ENCODE results near the gene DNMBP. TPM values are rescaled to one million over a fixed set of nuclear protein-coding genes. Genes with fewer than 3 reads are reported as not detected.
A peak's percentile ranks its signal among the peaks of the same experiment; 100 is the strongest.

DNMBP gene
- total RNA-seq, 1 donor from 2014 or later = 7.7 TPM

DNA sequence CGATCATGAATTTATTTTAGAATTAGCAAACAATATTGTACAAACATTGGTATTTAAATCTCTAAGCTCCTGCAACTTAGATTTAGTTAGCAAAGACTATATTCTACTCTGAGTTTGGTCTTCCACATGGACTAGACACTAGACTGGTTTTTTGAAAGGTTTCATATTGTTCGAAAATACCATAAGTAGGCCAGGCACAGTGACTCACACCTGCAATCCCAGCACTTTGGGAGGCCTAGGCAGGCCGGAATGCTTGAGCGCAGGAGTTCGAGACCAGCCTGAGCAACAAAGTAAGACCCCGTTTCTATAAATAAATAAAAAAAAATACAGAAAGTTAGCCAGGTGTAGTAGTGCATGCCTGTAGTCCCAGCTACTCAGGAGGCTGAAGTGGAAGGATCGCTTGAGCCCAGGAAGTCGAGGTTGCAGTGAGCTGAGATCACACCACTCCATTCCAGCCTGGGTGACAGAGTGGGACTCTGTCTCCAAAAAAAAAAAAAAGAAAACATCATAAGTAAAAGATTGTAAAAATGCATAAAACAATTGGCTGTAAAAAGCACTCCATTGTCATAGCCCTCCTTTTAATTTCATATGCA, 154.2 kb downstream of the DNMBP start:
- no peak overlapping the region for H3K27ac ChIP-seq (replicated peaks)
- no peak overlapping the region for H3K4me3 ChIP-seq
- DNase-seq = no peak
- intact Hi-C loops (cut with micrococcal nuclease) = loop anchor here (10.0 kb wide), 1 partner anchor 159 kb away; no protein-coding TSS in a partner anchor
- no peaks in the 10 kb centered on the region for H3K4me1 ChIP-seq
- H3K27me3 ChIP-seq (ENCODE audit: low read depth) = no peaks in the 10 kb centered on the region
- TF ChIP-seq, protein P1, sequence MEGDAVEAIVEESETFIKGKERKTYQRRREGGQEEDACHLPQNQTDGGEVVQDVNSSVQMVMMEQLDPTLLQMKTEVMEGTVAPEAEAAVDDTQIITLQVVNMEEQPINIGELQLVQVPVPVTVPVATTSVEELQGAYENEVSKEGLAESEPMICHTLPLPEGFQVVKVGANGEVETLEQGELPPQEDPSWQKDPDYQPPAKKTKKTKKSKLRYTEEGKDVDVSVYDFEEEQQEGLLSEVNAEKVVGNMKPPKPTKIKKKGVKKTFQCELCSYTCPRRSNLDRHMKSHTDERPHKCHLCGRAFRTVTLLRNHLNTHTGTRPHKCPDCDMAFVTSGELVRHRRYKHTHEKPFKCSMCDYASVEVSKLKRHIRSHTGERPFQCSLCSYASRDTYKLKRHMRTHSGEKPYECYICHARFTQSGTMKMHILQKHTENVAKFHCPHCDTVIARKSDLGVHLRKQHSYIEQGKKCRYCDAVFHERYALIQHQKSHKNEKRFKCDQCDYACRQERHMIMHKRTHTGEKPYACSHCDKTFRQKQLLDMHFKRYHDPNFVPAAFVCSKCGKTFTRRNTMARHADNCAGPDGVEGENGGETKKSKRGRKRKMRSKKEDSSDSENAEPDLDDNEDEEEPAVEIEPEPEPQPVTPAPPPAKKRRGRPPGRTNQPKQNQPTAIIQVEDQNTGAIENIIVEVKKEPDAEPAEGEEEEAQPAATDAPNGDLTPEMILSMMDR (IDR thresholded peaks at IDR 0.05; ENCODE audit: borderline replicate concordance) = no peak
- H3K36me3 ChIP-seq = no peaks in the 10 kb centered on the region
- peaks cover 8% of the 10 kb centered on the region for H3K9me3 ChIP-seq (replicated peaks)

DNA sequence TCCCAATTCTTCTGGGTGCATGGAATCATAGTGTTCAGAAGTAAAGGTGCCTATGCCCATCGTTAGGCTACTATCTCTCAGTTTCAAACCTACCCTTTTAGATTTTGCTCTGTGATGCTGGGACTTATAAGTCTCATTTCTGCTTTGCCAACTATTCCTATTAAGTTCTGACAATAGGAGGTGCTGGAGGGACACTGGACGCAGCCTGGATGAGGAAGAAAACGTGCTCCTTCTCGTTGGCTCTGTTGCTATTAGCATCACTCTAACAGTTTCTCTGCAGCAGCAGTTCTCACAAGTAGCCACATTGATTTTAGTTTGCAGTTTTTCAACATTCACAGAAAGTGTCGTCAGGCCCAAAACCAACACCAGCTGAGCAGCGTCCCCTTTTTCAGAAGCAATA, 154.9 kb downstream of the DNMBP start:
- intact Hi-C loops (cut with micrococcal nuclease) = loop anchor here (10.0 kb wide), 1 partner anchor 160 kb away; no protein-coding TSS in a partner anchor
- no peaks in the 10 kb centered on the region for H3K36me3 ChIP-seq
- H3K9me3 ChIP-seq (replicated peaks) = peaks cover 8% of the 10 kb centered on the region
- TF ChIP-seq, protein P1 (IDR thresholded peaks at IDR 0.05; ENCODE audit: borderline replicate concordance) = peak; percentile 62
- no peak overlapping the region for H3K4me3 ChIP-seq
- no peak for DNase-seq
- H3K27ac ChIP-seq (replicated peaks) = no peak overlapping the region
- H3K27me3 ChIP-seq (ENCODE audit: low read depth) = no peaks in the 10 kb centered on the region
- H3K4me1 ChIP-seq = no peaks in the 10 kb centered on the region

DNA sequence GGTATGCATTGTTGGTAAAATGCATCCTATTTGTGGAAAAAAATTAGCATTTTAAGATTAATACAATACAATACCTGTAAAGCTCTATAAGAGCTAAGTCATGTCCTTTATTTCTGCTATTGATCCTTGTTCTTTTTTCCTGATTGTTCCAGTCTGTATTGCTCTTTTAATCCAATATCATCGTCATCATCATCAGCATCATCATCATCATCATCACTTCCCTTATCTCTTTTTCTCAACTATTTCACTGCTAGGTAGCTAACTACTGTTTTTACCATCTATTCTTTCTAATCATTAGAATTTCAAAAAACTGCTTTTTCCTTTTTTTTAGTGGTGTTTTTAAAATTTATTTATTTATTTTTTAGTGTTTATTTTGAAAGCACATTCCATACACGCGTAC, 156.1 kb downstream of the DNMBP start:
- intact Hi-C loops (cut with micrococcal nuclease) = loop anchor here (10.0 kb wide), 1 partner anchor 161 kb away; no protein-coding TSS in a partner anchor
- Histone ChIP-seq H3K9me3 (replicated peaks) (peaks cover 8% of the 10 kb centered on the region), H3K4me1 (no peaks in the 10 kb centered on the region), H3K27me3 (ENCODE audit: low read depth) (no peaks in the 10 kb centered on the region), H3K36me3 (no peaks in the 10 kb centered on the region), H3K4me3 (no peak overlapping the region), H3K27ac (replicated peaks) (no peak overlapping the region)
- TF ChIP-seq, protein P1 (IDR thresholded peaks at IDR 0.05; ENCODE audit: borderline replicate concordance) = no peak
- DNase-seq = no peak

DNA sequence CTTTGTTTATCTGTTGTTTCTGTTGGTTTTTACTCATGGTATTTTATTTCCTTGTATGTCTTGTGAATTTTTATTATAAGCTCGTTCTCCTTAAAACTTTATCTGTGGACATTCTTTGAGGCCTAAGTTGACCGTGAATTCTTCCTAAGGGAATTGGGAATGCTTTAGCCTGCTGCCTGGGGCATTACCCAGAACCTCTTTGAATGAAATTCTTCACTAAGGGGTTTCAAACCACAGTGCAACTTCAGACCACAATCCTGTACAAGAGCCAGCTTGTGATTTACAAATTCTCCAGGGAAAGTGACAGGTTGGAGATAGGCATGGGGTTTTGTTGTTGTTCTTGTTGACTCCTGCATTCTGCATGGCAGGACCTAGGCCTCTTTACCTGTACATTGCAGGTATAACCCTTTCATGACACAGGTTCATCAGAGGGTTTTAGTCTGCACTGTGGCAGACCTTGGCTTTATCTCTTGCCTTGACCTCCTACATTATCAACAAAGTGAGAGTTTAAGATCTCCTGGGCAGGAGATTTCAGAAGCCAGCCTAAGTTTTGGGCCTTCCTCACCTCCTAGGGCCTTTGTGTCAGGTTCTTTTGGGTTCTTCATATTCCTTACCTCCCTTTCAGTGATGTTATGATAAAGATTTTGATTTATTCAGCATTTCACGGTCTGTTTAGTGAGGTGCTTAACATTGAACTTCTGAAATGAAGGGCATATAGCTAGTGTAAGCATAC, 157.1 kb downstream of the DNMBP start:
- no peak overlapping the region for H3K4me3 ChIP-seq
- no peak for DNase-seq
- peaks cover 8% of the 10 kb centered on the region for H3K9me3 ChIP-seq (replicated peaks)
- H3K36me3 ChIP-seq = no peaks in the 10 kb centered on the region
- H3K27me3 ChIP-seq (ENCODE audit: low read depth) = no peaks in the 10 kb centered on the region
- no peaks in the 10 kb centered on the region for H3K4me1 ChIP-seq
- intact Hi-C loops (cut with micrococcal nuclease) = loop anchor here (10.0 kb wide), 1 partner anchor 162 kb away; no protein-coding TSS in a partner anchor
- TF ChIP-seq, protein P1 (IDR thresholded peaks at IDR 0.05; ENCODE audit: borderline replicate concordance) = no peak
- H3K27ac ChIP-seq (replicated peaks) = no peak overlapping the region

DNA sequence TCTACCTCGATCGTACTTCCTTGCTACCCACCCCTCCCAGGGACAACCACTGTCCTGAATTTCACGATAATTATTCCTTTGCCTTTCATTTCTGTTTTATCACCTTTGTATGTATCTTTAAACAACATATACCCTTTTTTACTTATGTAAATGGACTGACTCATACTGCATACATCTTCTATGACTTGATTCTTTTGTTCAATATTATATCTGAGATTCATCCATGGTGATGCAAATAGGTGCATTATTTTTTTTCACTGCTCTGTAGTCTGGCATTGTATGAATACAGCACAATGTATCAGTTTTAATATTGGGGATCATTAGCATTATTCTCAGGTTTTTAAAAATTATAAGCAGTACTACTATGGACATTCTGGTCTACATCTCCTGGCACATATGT, 157.9 kb downstream of the DNMBP start:
- H3K36me3 ChIP-seq = no peaks in the 10 kb centered on the region
- H3K27ac ChIP-seq (replicated peaks) = no peak overlapping the region
- no peak for DNase-seq
- no peaks in the 10 kb centered on the region for H3K4me1 ChIP-seq
- no peak overlapping the region for H3K4me3 ChIP-seq
- TF ChIP-seq, protein P1 (IDR thresholded peaks at IDR 0.05; ENCODE audit: borderline replicate concordance) = no peak
- intact Hi-C loops (cut with micrococcal nuclease) = loop anchor here (10.0 kb wide), 1 partner anchor 163 kb away; no protein-coding TSS in a partner anchor
- peaks cover 8% of the 10 kb centered on the region for H3K9me3 ChIP-seq (replicated peaks)
- no peaks in the 10 kb centered on the region for H3K27me3 ChIP-seq (ENCODE audit: low read depth)
